Activated naive CD4-positive, alpha-beta T cell treated with anti-CD3 and anti-CD28 coated beads, Interleukin-2, amount 10 ng/mL, durations not matched to agents 7 days and 5 days (primary cell): Measurements from ENCODE around the gene PRR9.
"Not testable (repeated sequence)": the region's sequence is repeated elsewhere in the genome, so short reads cannot be mapped to it uniquely, and the experiment has no call there.

Experiments
- CTCF ChIA-PET: fragments of 350-600 bp; sonication (Branson Sonifier 250); formaldehyde crosslinking; loops from one replicate; lab custom pipeline; 2021; ENCODE audit warnings: antibody characterized with exemption; lab: Charles Lee
- DNase-seq: peaks from one replicate; pipeline ENCODE4 v3.0.0-alpha.2; 2020
- H3K27ac Mint-ChIP-seq: one replicate; pipeline ENCODE4 v1.8.0; 2021; ENCODE audit warnings: mild to moderate bottlenecking, moderate library complexity, mixed read lengths
- H3K27me3 Mint-ChIP-seq: one replicate; pipeline ENCODE4 v1.8.0; 2021; ENCODE audit warnings: mild to moderate bottlenecking, mixed read lengths
- H3K36me3 Mint-ChIP-seq: one replicate; pipeline ENCODE4 v1.8.0; 2021; ENCODE audit warnings: mixed read lengths
- H3K4me1 Mint-ChIP-seq: one replicate; pipeline ENCODE4 v1.8.0; 2021; ENCODE audit warnings: mixed read lengths
- H3K4me3 Mint-ChIP-seq: one replicate; pipeline ENCODE4 v1.8.0; 2021; ENCODE audit warnings: mild to moderate bottlenecking, moderate library complexity, mixed read lengths
- H3K9me3 Mint-ChIP-seq: one replicate; pipeline ENCODE4 v1.8.0; 2021; ENCODE audit warnings: mixed read lengths

PRR9 gene

DNA sequence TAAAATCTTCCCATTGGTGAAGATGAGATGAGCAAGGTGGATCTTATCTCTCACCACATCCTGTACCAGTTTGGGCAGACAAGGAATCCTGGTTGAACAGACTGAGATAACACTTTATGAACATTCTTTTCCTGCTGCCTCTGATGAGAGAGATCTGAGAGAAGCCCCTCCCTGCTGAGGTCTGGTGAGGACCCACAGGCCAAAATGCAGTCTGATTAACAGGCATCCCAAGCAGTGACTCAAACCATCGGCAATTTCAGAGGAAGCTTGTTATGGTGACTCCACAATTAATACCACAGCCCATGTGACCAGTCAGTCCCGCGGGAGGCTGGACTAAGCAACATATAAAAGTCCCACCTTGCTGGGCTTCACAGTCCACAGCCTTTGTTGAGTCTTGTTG lies at the start of gene PRR9:
Gene PRR9, plus strand, starts transcription at position 373 of the 400 bp plus-strand sequence. CDS start 561 bp downstream, outside the sequence.
- H3K9me3 Mint-ChIP-seq: no peaks in the 10 kb centered on the region
- no peak within 1 kb of the TSS for H3K27ac Mint-ChIP-seq
- H3K4me3 Mint-ChIP-seq: no peak within 1 kb of the TSS
- DNase-seq: no peak
- peaks cover 2% of the 10 kb centered on the region for H3K4me1 Mint-ChIP-seq
- no peaks in the 10 kb centered on the region for H3K36me3 Mint-ChIP-seq
- CTCF ChIA-PET: interaction anchor here (4.5 kb wide), 1 partner anchor 12 kb away, joined by 16 read pairs; no protein-coding TSS in a partner anchor
- H3K27me3 Mint-ChIP-seq: peaks cover 26% of the 10 kb centered on the region

GRCh38 chr1:153168686-153169085 lies 48.7 kb upstream of the PRR9 start:
- Mint-ChIP-seq H3K27ac (no peak overlapping the region), H3K4me3 (no peak overlapping the region), H3K9me3 (no peaks in the 10 kb centered on the region), H3K4me1 (no peaks in the 10 kb centered on the region), H3K27me3 (peaks cover 14% of the 10 kb centered on the region), H3K36me3 (no peaks in the 10 kb centered on the region)
- no peak for DNase-seq
- CTCF ChIA-PET: no interaction called here

DNA sequence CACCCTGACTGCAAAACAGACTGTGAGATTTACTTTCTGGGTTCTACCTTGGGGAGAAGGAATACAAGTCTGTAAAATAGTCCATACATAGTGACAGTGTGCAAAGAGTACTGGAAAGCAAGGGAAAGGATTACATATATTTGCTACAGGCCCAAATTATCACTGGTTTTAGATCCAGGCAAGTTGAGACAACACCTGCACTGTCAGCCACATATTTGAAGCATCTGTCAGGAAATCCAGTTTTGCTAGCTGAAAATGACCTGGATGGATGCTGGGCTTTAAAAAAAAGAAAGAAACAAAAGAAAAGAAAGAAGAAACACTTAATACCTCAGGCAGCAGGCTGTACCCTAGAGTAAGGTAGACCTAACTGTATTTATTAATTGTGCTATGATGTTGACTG lies 42.8 kb upstream of the PRR9 start:
- Mint-ChIP-seq H3K27ac (no peak overlapping the region), H3K4me3 (no peak overlapping the region), H3K9me3 (no peaks in the 10 kb centered on the region), H3K27me3 (peaks cover 6% of the 10 kb centered on the region), H3K4me1 (no peaks in the 10 kb centered on the region), H3K36me3 (no peaks in the 10 kb centered on the region)
- no peak for DNase-seq
- CTCF ChIA-PET: no interaction called here

DNA sequence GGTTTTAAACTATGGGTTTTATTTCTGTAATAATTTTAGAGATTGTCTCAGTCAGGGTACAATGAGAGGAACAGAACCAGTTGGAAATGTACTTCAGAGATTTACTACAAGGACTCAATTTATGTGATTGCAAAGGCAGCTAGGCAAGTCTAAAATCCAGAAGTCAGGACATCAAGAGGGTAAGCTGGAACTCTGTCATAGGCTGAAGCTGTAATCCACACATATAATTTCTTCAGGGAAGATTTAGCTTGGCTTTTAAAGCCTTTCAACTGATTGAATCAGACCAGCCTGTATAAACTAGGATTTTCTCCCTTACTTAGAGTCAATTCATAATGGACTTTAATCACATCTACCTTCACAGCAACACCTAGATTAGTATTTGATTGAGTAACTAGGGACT lies 38.5 kb upstream of the PRR9 start:
- no peak for DNase-seq
- H3K27ac Mint-ChIP-seq: no peak overlapping the region
- CTCF ChIA-PET: no interaction called here
- H3K4me3 Mint-ChIP-seq: no peak overlapping the region
- no peaks in the 10 kb centered on the region for H3K27me3 Mint-ChIP-seq
- H3K4me1 Mint-ChIP-seq: no peaks in the 10 kb centered on the region
- no peaks in the 10 kb centered on the region for H3K36me3 Mint-ChIP-seq
- no peaks in the 10 kb centered on the region for H3K9me3 Mint-ChIP-seq

DNA sequence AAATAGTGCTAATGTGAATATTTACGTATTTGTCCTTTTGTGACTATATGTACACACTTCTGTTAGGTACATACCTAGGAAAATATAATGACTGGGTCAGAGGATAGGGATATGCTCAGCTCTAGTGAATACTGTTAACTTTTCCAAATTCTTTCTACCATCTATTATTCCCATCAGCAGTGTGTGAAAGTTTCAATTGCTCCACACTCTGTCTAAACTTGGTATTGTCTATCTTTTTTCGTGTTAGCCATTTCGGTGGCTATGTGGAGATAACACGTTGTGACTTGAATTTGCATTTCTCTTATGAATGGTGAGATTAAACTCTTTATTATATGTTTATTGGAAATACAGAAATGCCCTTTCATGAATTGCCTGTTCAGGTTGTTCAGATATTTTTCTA lies 36.8 kb upstream of the PRR9 start:
- CTCF ChIA-PET: no interaction called here
- Mint-ChIP-seq H3K4me3 (no peak overlapping the region), H3K9me3 (no peaks in the 10 kb centered on the region), H3K27me3 (no peaks in the 10 kb centered on the region), H3K4me1 (no peaks in the 10 kb centered on the region), H3K27ac (no peak overlapping the region), H3K36me3 (no peaks in the 10 kb centered on the region)
- DNase-seq: no peak

GRCh38 chr1:153188301-153188700 lies 29.1 kb upstream of the PRR9 start:
- H3K4me3 Mint-ChIP-seq, H3K27ac Mint-ChIP-seq, H3K4me1 Mint-ChIP-seq, CTCF ChIA-PET, DNase-seq, H3K9me3 Mint-ChIP-seq, H3K36me3 Mint-ChIP-seq: not testable (repeated sequence)
- H3K27me3 Mint-ChIP-seq: peaks cover 17% of the 10 kb centered on the region

DNA sequence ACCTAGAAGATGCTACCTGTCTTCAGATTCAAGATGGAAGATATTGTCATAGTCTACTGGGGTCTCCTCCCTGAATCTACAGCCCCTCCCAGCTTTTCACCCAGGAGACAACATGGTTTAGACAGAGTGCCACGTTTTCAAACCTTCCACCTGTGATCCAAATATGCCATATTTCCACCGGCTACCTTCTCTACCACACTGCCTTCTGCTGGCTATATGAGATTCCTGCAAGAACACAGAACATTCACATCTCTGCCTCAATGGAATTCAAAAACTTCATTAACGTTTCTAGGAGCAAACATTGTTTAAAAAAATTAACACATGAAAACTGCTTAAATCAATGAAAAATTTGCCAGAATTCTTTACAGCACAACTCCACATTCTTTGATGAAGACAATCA lies 27.0 kb upstream of the PRR9 start:
- H3K4me3 Mint-ChIP-seq: no peak overlapping the region
- CTCF ChIA-PET: no interaction called here
- H3K36me3 Mint-ChIP-seq: no peaks in the 10 kb centered on the region
- no peak overlapping the region for H3K27ac Mint-ChIP-seq
- no peaks in the 10 kb centered on the region for H3K4me1 Mint-ChIP-seq
- peaks cover 3% of the 10 kb centered on the region for H3K9me3 Mint-ChIP-seq
- peaks cover 35% of the 10 kb centered on the region for H3K27me3 Mint-ChIP-seq
- no peak for DNase-seq

DNA sequence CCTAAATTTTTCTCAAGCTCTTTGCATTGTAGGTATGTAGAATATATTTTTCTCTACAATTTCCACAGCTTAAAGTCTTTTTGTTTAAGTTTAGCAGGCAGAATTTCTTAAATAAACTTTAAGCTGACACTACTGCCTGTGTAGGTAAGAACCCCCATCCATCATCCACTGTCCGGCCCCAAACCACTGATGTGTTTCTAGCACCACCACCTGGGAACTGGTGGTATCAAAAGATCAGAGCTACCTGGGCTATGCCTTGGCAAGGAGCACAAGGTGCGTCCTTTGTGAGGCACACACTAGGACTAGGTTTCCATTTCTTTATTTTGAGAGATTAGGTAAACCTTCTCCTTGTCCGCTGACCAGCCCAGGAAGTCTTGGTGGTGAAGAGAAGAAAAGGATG lies 24.7 kb upstream of the PRR9 start:
- no peaks in the 10 kb centered on the region for H3K36me3 Mint-ChIP-seq
- no peak overlapping the region for H3K27ac Mint-ChIP-seq
- no peaks in the 10 kb centered on the region for H3K4me1 Mint-ChIP-seq
- no peak for DNase-seq
- no peaks in the 10 kb centered on the region for H3K9me3 Mint-ChIP-seq
- H3K4me3 Mint-ChIP-seq: no peak overlapping the region
- CTCF ChIA-PET: interaction anchor here (0.7 to 1.6 kb wide), 3 partner anchors 21 to 539 kb away, joined by 3 to 6 read pairs (median 4); no protein-coding TSS in a partner anchor
- peaks cover 39% of the 10 kb centered on the region for H3K27me3 Mint-ChIP-seq

DNA sequence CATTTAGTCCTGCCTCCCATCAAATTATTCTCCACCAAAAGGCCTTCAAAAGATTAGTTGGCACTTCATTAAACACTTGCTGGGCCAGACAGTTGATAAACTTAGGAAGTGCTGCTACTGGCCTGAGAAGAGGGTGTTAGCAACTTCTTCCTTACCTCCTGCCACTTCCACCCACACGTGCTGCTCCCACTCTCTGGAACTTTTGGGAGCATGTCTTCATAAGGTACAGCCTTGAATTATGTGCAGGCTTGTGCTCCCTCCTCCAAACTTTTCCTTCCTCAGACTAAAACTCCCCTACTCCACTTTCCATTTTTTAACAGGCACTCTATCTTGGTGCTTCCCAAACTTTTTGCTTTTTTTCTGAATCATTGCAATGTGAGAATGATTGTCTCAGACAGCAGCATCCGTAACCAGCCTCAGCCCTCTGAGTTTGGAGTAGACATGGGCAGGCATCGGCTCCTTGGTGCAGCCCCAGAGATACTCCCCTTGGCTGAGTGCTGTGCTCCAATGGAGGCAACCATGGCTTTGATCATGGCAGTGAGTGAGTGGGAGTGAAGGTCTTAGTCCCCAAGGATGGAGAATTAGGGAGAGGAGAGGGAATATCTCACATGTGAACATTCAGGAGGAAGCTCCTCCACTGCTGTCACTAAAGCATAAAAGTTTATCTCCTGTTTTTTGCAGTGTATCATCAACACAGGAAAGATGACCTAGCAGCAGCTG lies 22.9 kb upstream of the PRR9 start:
- CTCF ChIA-PET: no interaction called here
- H3K27me3 Mint-ChIP-seq: peaks cover 50% of the 10 kb centered on the region
- H3K4me1 Mint-ChIP-seq: no peaks in the 10 kb centered on the region
- H3K36me3 Mint-ChIP-seq: no peaks in the 10 kb centered on the region
- no peak overlapping the region for H3K27ac Mint-ChIP-seq
- no peak for DNase-seq
- H3K4me3 Mint-ChIP-seq: no peak overlapping the region
- no peaks in the 10 kb centered on the region for H3K9me3 Mint-ChIP-seq

GRCh38 chr1:153195216-153195615 lies 22.2 kb upstream of the PRR9 start:
- Mint-ChIP-seq H3K4me3 (no peak overlapping the region), H3K36me3 (no peaks in the 10 kb centered on the region), H3K4me1 (no peaks in the 10 kb centered on the region), H3K27ac (no peak overlapping the region), H3K9me3 (no peaks in the 10 kb centered on the region), H3K27me3 (peaks cover 46% of the 10 kb centered on the region)
- no peak for DNase-seq
- CTCF ChIA-PET: interaction anchor here (0.7 kb wide), 1 partner anchor 93 kb away, joined by 3 read pairs; no protein-coding TSS in a partner anchor

DNA sequence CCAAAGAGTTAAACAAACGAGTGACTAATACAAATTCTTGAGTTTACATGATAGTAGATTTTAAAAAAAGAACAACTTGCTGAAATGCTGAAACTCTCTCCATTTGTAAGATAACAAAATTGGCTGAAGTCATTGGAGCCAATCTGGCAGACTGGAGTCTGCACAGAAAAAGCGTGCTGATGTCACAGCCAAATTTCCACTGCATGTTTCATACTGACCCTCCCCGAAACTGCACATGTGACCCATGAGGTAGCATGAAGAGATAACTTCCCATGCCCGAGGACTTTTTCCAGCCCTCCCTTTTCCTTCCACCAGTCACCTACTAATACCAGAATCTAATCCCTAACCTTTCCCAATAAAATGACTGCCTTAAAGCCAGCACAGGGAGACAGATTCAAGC lies 15.4 kb upstream of the PRR9 start:
- Mint-ChIP-seq H3K27ac (no peak overlapping the region), H3K27me3 (peaks cover 23% of the 10 kb centered on the region), H3K9me3 (no peaks in the 10 kb centered on the region), H3K4me3 (no peak overlapping the region), H3K4me1 (no peaks in the 10 kb centered on the region), H3K36me3 (no peaks in the 10 kb centered on the region)
- CTCF ChIA-PET: no interaction called here
- no peak for DNase-seq

- H3K9me3 Mint-ChIP-seq: no peaks in the 10 kb centered on the region
- H3K4me1 Mint-ChIP-seq: no peaks in the 10 kb centered on the region
- no peak within 1 kb of the TSS for H3K27ac Mint-ChIP-seq
- no peak within 1 kb of the TSS for H3K4me3 Mint-ChIP-seq
- H3K27me3 Mint-ChIP-seq: peaks cover 20% of the 10 kb centered on the region
- no peak for DNase-seq
- no peaks in the 10 kb centered on the region for H3K36me3 Mint-ChIP-seq
- CTCF ChIA-PET: interaction anchor here (1.2 kb wide), 1 partner anchor 333 kb away, joined by 3 read pairs; no protein-coding TSS in a partner anchor
These were observed 14.3 kb upstream of the PRR9 start, which contains the start of gene LELP1 for GRCh38 chr1:153203130-153203529. TSS of gene LELP1 (plus strand) at chr1:153203430. CDS start at chr1:153204708, 1,278 bp downstream.

- no peak overlapping the region for H3K4me3 Mint-ChIP-seq
- H3K27me3 Mint-ChIP-seq: peaks cover 14% of the 10 kb centered on the region
- H3K4me1 Mint-ChIP-seq: no peaks in the 10 kb centered on the region
- no peaks in the 10 kb centered on the region for H3K36me3 Mint-ChIP-seq
- no peak for DNase-seq
- CTCF ChIA-PET: no interaction called here
- no peak overlapping the region for H3K27ac Mint-ChIP-seq
- no peaks in the 10 kb centered on the region for H3K9me3 Mint-ChIP-seq
These were observed 10.8 kb upstream of the PRR9 start for GRCh38 chr1:153206631-153207030.

GRCh38 chr1:153210206-153210605 lies 7.2 kb upstream of the PRR9 start:
- H3K27ac Mint-ChIP-seq: no peak overlapping the region
- no peaks in the 10 kb centered on the region for H3K36me3 Mint-ChIP-seq
- peaks cover 19% of the 10 kb centered on the region for H3K27me3 Mint-ChIP-seq
- CTCF ChIA-PET: no interaction called here
- DNase-seq: no peak
- no peak overlapping the region for H3K4me3 Mint-ChIP-seq
- no peaks in the 10 kb centered on the region for H3K9me3 Mint-ChIP-seq
- no peaks in the 10 kb centered on the region for H3K4me1 Mint-ChIP-seq

- H3K4me3 Mint-ChIP-seq: no peak overlapping the region
- DNase-seq: no peak
- CTCF ChIA-PET: no interaction called here
- H3K9me3 Mint-ChIP-seq: no peaks in the 10 kb centered on the region
- H3K4me1 Mint-ChIP-seq: peaks cover 2% of the 10 kb centered on the region
- no peaks in the 10 kb centered on the region for H3K36me3 Mint-ChIP-seq
- peaks cover 29% of the 10 kb centered on the region for H3K27me3 Mint-ChIP-seq
- no peak overlapping the region for H3K27ac Mint-ChIP-seq
These were observed 5.2 kb upstream of the PRR9 start for GRCh38 chr1:153212201-153212600.
